Activated naive CD4-positive, alpha-beta T cell (primary cell): Measurements from ENCODE around the gene CRNKL1.

Source experiments
- DNase-seq, 4 experiments: peaks; one replicate each; lab custom pipeline; 2025; lab: John Stamatoyannopoulos, UW

CRNKL1 gene

DNA sequence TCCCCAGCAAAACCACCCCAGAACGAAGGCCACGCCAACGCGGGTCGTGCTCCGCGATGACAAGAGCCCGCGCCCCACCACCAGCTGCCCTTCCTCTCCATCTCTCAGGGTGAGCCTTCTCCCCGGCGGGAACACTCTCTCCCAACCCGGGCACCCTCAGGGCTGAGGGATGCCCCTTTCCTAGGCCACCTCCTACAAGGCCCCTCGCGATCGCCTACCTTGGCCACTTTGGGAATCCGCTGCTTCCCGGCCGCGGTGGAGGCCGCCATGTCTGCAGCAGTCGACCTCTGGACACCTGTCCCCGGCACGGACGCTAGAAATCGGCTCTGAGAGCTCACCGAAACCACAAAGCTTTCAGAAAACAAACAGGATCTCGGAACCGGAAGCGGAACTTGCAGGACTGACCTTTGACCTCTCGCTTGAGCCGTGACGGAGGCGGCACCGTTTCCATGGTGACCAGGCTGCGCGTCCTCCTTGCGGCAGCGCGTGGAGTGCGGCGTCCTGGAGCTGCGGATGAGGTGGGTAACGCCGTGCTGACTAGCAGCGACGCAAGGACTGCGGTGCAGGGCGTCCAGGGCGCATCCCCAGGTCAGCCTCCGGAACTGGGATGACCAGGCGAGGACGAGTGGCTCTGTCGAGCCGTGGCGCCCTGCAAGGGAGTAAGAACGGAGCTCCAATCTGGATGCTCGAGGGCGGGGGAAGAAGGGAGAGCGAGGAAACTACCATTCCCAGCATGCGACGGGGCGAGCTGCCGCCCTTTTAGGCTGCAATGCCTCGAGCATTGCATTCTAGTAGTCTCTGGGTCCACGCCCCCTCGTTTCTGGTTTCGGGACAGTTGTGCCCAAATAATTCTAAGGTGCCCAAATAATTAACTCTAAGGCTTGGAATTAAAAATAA, at the start of gene CRNKL1, which contains the start of gene CFAP61:
Gene CRNKL1 (minus strand): TSS at position 393 of the 897 bp plus-strand sequence. CDS start 124 bp downstream, at position 269.
Gene CFAP61 (plus strand): TSS at position 459 of the 897 bp plus-strand sequence. CDS start 4,122 bp downstream, outside the sequence.
- DNase-seq = peak; percentile 87 to 95 (median 94)

DNA sequence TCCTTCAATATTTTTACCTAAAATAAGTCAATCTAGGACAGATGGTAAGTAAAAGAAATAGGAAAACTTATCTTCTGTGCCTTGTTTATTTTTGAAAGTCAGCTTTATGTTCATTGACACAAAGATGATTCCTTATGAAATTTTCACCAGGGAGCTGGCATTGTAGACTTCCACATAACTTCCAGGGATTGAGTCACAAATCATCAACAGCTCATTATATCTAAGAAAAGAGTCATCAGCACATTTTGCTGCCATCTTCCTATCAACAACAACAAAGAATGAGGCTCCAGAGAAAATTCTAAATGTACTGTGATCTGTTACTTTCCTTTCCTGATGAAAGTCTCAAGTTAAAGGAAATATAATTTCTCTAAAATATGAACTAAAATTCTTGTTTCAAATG, 48.6 kb upstream of the CRNKL1 start:
- DNase-seq = no peak

DNA sequence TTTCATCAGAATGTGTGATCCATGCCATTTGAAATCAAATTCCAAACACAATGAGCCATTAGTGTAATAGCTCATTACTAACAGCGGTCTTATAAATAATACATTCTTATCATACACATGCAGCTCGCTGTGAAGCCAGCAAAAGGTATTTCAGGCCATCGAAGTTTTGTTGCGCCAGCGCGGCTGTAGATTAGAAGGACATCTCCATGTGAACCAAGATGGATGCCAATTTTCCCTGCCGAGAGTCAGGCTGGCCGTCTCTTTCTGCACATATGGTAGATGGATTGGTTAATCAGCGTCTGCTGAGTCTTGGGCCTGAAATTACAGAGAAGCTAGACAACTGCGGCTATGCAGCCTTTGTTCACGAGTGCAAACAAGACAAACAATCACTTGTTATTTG, 44.2 kb upstream of the CRNKL1 start:
- DNase-seq = no peak

DNA sequence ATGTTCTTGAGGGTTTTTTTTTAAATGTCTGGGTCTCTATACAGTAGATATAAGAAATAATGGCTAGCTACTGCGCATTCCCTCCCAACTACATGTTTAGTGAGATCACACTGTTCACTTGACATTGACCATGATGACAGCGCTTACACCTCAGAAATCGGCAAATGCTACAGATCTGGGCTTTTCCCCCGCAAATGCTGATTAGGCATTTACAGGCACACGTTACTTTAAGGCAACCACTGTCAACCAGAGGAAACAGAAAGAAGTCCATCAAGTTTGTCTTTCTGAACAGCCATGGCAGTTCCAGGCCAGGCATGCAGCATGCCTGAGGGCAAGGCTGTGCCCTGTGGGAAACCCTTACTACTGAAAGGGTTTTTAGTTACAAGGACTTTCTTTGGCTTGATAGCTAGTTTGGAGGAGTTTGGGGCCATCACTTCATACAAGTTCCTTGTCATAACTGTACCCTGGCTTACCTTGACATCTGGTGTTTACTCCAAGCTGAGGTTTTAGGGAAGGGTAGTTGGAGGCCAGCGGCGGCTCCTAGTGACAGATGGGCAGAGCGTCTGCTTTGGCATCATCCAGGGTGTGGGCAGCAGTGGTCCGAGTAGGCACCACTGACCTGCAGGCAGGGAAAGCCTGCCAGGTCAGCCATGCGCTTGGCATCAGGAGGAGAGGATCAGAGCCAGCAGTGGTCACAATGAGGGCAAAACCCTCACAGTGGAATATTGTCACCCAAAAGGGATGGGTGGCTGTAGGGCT, 43.0 kb upstream of the CRNKL1 start:
- DNase-seq = no peak

DNA sequence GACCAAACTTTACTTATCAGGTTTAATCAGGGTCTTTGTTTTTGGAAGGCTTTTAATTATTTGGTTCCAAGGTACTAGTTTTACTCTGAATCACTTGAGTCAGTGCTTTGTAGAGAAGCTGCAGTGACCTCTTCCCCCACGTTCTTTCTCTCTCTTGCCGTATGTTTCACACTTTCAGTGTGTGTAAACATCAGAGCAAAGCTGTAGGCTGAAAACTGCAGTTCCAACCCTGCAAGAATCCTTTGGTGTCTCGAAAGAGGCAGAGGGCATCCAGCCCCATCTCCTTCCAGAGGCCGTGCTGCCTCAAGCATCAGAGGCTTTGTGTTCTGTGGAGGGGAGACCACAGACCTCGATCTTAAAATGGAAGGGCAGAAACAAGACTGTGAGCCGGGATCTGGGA, 42.1 kb upstream of the CRNKL1 start:
- DNase-seq = no peak

DNA sequence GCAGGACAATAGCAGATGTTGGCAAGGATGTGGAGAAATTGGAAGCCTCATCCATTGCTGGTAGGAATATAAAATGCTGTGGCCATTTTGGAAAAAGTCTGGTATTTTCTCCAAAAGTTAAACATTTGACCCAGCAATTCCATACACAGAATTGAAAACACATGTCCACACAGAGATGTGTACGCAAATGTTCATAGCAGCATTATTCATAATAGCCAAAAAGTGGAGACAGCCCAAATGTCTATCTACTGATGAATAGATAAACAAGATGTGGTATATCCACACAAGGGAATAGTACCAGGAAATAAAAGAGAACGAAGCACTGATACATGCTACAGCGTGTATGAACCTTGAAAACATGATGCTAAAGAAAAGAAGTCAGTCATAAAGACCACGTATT, 40.6 kb upstream of the CRNKL1 start:
- DNase-seq = no peak

DNA sequence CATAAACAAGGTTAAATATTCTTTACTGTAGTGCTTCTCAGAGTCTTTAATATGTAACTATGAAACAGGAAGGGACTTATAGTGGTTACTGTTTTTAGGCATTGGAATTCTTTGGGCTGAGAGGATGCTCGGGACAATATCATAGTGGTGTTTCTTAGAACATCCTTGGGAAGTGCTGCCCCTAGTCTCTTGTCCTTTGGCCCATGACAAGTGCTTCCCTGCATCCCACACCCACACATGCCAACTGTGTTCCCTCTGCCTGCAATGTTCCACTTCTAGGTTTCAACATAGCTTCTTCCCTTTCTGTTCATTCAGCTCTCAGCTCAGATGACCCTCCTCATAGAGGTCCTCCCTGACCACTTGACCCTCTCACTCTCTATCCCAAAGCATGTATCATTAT, 37.7 kb upstream of the CRNKL1 start:
- DNase-seq = no peak

DNA sequence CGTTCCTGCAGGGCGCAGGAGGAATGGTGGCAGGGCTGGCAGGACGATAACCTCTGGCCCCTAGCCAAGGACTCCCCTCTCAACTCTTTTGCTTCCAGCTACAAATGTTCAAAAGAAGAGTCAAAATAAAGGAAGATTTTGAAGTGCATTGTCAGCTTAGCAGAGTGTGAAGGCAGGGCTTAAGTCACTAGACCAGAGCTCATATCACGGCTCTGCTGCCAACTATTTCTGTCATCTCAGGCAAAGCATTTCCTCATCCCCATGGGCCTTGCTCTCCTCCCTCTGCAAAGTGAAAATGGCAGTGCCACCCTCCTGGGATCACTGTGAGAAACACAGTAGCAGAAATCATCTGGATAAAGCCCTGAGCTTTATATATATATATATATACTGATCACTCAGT, 36.8 kb upstream of the CRNKL1 start:
- no peak for DNase-seq

DNA sequence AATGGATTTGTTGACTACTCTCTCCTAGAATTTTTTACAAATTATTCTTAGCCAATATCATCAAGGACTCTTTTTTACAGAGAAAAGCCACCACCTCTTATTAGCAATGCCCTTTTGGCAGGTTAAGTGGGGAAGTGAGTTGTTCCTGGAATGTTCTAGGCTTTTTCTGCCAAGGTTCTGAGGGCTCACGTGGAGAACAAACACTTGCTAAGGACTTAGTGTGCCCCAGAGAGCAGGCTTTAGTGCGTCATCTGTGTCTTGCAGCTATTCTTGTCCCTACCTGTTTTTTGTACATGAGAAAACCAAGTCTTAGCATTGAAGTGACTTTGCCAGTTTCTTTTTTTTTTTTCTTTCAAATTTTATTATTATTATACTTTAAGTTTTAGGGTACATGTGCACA, 33.5 kb upstream of the CRNKL1 start:
- no peak for DNase-seq

DNA sequence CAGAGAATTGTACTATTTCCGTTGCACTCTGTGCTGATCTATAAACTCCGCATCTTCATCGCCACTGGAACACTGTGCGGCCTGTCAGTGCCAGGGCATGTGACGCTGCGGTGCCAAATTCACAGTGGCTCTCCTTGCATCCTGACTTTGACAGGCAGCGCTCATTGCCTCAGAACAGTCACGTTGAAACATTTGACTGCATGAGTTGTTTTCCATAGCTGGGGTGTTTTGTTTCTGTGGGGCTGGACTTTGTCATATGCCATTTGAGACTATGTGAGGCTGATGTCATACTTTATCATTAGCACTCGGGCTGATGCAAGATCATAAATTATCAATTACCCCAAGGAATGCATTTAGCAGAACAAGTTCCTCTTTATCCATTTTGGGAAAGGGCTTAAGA, 32.8 kb upstream of the CRNKL1 start:
- no peak for DNase-seq

DNA sequence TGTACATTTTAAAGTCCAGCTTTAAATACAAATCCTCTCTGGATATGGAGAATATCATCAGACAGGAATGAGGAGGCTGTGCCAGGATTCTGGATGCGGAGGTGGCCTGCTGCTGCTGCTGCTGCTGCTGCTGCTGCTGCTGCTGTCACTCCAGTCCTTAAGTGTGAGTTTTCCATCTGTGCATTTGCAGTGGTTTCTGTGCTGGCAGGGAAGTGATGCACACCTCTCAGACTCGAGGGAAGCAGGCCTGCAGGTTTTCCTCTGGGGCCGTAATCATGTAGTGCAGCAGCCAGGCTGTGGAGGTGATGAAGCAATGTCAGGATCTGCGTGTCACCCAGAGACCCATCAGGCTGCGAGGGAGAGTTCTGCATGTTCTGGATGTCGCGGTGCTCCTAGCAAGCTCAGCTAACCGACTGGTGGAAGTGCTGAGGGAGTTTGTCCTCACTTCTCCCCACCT, 32.1 kb upstream of the CRNKL1 start:
- no peak for DNase-seq

DNA sequence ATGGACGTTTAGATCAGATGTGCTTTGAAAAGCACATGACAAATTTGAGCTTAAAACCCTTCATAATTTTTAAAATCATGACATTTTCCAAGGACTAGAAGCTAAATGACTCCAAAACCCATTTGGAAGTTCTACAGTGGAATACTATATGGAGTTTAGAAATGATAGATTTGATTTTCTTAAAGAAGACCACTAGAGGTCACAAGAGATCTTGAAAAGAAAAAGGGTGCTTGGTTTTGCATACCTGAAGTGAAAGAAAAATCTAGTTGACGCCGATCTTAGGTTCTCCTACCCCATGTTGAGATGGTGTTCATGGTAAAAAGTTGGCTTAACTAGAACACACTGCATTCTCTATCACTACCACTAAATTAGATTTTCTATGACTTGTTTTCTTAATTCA, 31.5 kb upstream of the CRNKL1 start:
- DNase-seq = no peak

DNA sequence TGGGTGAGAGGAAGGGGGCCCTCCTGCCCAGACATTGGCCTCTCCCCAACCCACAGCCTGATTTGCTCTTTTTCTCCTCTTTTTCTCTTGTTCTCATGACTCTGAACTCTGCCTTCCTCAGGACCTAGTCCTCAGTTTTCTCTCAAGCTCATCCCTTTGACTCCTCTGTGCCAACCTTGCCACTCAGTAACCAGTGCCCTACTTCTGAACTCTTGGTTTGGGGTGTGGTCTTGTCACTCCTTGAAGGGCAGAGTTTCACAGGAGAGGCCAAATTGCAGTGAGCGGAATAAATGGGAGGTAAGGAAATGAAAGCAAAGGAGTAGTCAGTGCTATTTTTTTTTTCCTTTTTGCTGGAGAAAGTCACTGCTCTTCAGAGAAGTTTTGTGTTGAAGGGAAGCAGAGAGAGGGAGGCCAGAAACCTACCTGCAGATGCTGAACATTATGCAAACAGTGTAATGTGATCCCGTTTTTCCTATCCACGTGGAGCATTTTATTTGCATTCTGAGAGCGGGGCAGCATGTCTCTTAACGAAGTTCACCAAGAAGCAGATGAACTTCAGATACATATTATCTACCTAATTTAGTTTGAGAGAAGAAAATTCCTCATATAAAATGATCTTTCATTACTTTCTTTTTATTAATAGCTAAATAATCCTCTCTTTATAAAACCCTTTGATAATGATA, 27.0 kb upstream of the CRNKL1 start:
- DNase-seq = no peak

DNA sequence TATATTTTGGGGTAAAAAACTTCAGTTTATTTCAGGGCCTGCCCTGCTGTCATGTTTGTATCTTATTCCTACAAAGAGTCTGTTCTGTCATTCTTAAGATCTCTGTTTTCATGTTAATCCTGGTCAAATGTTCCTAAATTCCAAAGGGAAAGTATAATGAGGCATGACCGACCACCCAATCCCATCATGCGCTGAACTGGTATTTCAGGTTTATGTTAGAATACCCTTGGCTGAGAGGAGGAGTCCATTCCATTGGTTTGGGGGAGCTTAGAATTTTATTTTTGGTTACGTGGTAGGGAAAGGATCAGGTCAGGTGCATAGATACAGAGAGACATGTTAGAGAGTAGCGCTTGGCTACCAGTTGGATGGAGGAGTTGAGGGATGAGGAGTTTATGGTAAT, 25.8 kb upstream of the CRNKL1 start:
- DNase-seq = no peak

DNA sequence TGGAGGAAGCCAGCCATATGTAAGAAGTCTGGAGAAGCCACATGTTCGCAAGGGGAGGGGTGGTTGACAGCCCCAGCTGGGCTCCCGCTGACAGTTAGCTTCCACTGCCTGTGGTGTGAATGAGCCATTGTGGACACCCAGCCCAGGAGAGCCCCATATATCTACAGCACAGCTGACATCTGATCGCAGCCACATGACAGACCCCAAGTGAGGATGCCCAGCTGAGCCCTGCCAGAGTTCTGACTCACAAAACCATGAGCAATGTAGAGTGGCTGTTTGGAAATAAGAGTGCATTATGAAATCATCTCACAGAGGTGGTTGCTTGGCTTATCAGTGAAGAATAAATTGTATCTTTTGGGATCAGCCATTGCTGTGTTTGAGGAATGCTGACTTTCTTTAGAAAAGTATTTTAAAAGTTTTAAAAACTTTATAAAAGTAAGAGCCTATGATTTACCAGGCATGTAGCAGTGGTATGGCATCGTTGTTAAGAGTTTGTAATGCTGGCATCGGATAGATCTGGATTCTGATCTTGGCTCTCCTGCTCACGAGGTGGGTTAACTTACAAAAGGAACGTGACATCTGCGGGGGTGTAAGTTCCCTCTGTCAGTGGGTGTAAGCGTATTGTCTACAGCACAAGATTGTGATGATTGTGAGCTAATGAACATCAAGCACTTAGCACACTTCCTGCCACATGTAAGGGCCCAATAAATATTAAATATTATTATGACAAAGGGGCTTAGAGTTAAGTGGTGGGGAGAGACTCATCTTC, 24.2 kb upstream of the CRNKL1 start:
- no peak for DNase-seq

DNA sequence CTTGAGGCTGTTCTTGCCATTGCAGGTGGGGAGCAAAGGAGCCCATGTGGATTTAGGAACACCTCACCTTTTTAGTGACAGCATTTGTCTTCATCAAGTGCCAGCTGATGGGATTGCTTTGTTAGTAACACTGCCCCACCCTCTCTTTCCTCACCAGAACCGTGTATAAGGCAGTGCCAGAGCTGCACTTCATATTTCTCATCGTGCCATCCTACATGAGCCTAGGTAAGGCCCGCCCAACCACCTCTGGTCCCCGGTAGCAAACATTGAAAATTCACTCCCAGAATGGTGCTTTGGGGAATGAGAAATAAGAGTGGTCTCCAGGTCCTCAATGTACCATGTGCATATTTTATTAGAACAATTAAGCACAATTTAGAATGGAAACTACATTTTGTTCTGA, 22.8 kb upstream of the CRNKL1 start:
- no peak for DNase-seq

DNA sequence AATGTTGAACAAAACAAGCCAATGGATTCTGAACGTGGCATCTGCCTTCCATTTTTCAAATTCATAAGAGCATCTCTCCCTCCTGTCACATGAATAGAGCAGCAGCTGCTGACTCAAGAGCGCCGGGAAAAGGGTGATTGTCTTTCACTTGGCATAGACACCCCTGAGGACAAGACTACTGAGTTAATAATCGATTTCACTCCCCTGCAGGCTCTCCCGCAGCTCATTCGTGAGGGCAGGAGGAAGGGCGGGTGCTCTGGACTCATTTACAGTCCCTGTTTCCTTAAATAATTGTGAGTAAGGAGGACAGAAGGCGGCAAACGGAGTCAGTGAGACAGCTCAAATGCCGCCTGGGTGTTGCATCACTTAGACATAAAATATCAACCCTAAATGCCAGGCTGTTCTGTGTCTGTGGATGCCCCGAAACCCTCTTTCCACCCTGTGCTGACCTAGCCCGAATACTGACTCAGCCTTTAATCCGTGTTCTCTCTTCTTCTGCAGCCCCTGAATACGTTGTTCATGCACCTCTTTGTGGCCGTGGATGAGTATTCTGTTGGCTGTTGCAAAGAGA, 21.6 kb upstream of the CRNKL1 start:
- DNase-seq = no peak

DNA sequence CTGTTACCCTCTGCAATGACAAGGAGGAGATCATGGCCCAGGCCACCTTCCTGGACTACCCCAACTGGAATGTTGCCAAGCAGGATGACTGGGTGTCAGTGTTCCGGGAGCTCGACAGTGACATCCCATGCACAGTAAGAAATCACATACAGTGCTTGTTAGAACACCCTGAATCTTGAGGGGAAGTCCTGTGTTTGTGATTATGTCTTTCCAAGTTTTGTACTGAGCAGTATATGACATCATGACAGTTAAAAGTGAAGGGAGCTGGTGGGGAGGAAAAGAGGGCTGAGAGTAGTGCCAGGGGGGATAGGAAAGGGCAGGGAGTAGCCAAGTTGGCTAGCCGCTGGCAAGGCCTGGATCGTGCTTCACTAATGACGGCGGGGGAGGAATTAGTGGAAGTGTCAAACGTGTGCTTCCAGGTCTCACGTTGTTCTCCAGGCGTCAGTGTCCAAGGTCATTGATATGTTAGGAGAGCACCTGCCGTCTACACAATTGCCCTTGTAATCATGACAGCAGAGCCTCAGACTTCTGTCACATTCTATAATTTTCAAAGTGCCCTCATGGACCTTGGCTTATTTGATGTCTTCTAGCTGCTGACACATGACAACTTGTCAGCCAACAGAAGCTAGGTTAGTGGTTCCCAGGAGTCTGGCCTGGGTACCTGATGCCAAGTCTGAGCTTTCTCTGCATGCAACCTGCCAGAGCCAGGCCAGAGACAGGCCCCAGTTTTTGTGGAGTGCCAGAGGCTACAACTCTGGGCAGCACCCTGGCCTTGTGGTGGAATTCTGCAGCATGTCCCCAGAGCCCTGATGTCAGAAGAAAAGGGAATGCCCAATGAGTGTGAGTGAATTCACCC, 18.8 kb upstream of the CRNKL1 start:
- DNase-seq = no peak

DNA sequence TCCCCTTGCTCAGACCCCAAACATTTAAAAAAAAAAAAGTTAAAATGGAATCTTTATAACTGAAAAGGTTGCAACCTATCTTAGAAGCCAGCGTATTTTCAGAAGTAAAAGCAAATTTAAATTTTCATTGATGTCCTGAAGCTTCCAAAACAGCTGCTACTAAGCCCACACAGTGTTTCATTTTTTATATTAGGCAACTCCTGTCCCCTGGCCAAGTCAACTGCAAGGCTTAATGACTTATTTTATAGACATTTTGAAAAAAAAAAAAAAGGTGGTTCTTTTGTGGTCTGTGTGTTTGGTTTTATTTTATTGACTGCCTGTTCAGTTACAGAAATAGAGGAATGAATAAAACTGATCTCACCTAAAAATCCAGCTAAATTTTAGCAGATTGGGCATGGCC, 13.1 kb upstream of the CRNKL1 start:
- DNase-seq = no peak

DNA sequence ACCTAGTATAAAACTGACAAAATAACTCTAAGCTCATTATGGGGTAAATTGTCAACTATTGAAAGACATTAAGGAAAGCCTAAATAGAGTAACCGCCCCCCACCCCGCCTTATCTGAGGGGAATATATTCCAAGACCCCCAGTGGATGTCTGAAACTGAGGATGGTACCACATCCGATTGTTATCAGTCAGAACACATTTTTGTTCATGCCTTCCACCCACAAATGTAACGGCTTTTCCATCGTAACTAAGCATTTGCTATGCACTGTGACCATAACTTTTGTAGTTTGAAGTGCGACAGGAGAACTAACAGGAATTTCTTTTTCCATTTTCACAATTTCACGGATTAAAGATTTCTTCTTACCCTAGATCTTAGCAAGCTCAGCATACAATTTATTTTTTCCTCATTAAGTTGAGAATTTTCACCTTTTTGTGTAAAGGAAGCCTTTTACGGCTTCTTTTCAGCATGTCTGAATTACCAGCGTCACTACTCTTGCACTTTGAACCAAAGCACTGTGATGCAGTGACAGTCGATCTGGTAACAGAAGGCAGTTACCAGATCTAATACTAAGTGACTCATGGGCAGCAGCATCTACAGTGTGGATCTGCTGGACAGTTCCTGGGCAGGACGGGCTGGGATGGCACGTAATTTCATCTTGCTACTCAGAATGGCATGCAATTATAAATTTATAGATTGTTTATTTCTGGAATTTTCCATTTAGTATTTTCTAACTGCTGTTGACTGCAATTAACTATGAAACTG, 11.9 kb upstream of the CRNKL1 start:
- DNase-seq = no peak
